Immature natural killer cell (primary cell): ENCODE data around the gene TTPAL. TPM values are rescaled to one million over a fixed set of nuclear protein-coding genes. Genes with fewer than 3 reads are reported as not detected.

Experiments
- DNase-seq, 3 donors: peaks; one replicate each; pipeline ENCODE4 v3.0.0; 2022; ENCODE audit warnings: mixed read lengths in 1 of 3
- H3K27ac Mint-ChIP-seq, 6 donors: one replicate each; pipeline ENCODE4 v1.8.0; 2020; ENCODE audit warnings: mixed read lengths in 6 of 6, mild to moderate bottlenecking in 5 of 6, inconsistent platforms in 4 of 6, moderate library complexity in 3 of 6
- H3K27me3 Mint-ChIP-seq, 3 donors: one replicate each; pipeline ENCODE4 v1.8.0; 2020 to 2021; ENCODE audit warnings: low read depth in 3 of 3, mild to moderate bottlenecking in 3 of 3, mixed read lengths in 3 of 3, moderate library complexity in 3 of 3, inconsistent platforms in 1 of 3
- H3K36me3 Mint-ChIP-seq, 3 donors: one replicate each; pipeline ENCODE4 v1.8.0; 2020; ENCODE audit warnings: mixed read lengths in 3 of 3, inconsistent platforms in 2 of 3, mild to moderate bottlenecking in 2 of 3
- H3K4me1 Mint-ChIP-seq, 2 donors: one replicate each; pipeline ENCODE4 v1.8.0; 2020; ENCODE audit warnings: inconsistent platforms in 2 of 2, mild to moderate bottlenecking in 2 of 2, mixed read lengths in 2 of 2, moderate library complexity in 1 of 2
- H3K4me3 Mint-ChIP-seq, 5 donors: one replicate each; pipeline ENCODE4 v1.8.0; 2020; ENCODE audit warnings: mild to moderate bottlenecking in 5 of 5, mixed read lengths in 5 of 5, inconsistent platforms in 3 of 5, moderate library complexity in 3 of 5
- H3K9me3 Mint-ChIP-seq, 6 donors: one replicate each; pipeline ENCODE4 v1.8.0; 2020; ENCODE audit warnings: mild to moderate bottlenecking in 6 of 6, mixed read lengths in 6 of 6, inconsistent platforms in 4 of 6, moderate library complexity in 3 of 6
- polyA plus RNA-seq, 3 donors: library from polyadenylated mRNA; unstranded; fragments of 300-500 nt; fragmentation: Illumina TruSeq; gene quantifications; one replicate each; pipeline ENCODE4 v1.2.3, GENCODE V29; 2021

Gene TTPAL
- polyA plus RNA-seq, 3 donors from 2014 or later, result 5.0 to 13.8 (median 5.6) TPM

DNA sequence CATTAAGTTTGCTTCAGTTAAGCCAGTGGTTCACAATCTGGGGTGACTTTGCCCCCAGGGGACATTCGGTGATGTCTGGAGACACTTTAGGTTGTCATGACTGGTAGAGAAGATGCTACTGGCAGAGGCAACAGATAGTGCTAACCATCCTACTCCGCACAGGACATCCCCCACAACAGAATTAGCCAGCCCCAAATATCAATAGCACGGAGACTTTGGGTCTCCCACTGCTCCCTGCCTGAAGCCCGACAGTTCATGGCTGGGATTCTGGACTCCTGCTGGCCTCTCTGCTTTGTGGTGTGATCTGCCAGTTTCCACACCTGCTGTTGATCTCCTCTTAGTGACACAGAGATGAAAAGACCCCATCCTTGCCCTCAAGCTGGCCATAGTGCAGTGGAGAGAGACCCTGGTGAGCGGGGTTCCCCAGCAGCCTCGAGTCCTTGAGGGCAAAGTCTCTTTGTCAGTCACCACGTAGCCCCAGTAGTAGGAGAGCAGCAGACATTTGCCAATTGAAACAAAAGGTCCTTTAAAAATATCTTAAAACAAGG, 24.7 kb upstream of the TTPAL start:
- Mint-ChIP-seq H3K9me3 (no peaks in the 10 kb centered on the region), H3K27me3 (peaks cover 0 to 9% (median 0%) of the 10 kb centered on the region in 3 donors), H3K27ac (no peak overlapping the region)

DNA sequence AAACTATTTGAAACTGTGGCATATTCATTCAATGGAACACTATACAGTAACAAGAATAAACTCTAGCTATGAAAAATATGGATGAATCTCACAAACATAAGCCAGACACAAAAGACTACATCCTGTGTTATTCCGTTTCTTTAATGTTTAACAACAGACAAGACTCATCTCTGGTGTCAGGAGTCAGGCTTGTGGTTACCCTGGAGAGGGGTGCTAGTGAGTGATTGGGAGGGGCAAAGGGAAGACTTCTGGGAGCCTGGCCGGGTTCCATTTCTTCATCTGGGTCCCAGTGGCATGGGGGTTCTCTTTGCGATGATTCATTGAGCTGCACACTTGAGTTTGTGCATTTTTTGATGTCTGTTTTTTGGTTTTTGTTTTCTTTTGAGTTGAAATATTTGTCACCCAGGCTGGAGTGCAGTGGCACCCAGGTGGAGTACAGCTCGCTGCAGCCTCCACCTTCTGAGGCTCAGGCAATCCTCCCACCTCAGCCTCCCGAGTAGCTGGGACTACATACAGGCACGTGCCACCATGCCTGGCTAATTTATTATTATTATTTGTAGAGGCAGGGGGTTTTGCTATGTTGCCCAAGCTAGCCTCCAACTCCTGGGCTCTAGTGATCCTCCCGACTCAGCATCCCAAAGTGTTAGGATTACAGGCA, 21.2 kb upstream of the TTPAL start:
- no peak for DNase-seq
- Mint-ChIP-seq H3K4me3 (no peak overlapping the region), H3K27ac (no peak overlapping the region), H3K4me1 (no peaks in the 10 kb centered on the region), H3K27me3 (peaks cover 0 to 2% (median 0%) of the 10 kb centered on the region in 3 donors), H3K36me3 (no peaks in the 10 kb centered on the region), H3K9me3 (no peaks in the 10 kb centered on the region)

More for the DNA sequence above, 24.7 kb upstream of the TTPAL start:
- DNase-seq, result no peak
- Mint-ChIP-seq H3K36me3 (no peaks in the 10 kb centered on the region), H3K4me1 (no peaks in the 10 kb centered on the region), H3K4me3 (no peak overlapping the region)

DNA sequence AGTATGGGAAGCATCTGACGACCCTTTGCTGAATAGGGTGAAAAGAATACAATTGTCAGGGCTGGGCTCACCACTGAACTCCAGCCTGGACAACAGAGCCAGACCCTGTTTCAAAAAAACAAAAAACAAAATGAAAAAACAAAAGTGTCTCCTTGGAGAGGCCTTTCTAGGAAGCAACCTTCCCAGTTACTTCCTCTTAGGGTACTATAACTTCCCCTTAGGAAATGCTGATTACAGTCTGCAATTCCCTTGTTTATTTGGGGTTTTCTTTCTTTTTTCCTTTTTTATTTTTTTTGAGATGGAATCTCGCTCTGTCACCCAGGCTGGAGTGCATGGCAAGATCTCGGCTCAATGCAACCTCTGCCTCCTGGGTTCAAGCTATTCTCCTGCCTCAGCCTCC, 20.5 kb upstream of the TTPAL start:
- Mint-ChIP-seq H3K4me1 (no peaks in the 10 kb centered on the region), H3K4me3 (no peak overlapping the region), H3K36me3 (no peaks in the 10 kb centered on the region), H3K27me3 (peaks cover 0 to 2% (median 0%) of the 10 kb centered on the region in 3 donors), H3K27ac (no peak overlapping the region), H3K9me3 (no peaks in the 10 kb centered on the region)
- DNase-seq, result no peak

DNA sequence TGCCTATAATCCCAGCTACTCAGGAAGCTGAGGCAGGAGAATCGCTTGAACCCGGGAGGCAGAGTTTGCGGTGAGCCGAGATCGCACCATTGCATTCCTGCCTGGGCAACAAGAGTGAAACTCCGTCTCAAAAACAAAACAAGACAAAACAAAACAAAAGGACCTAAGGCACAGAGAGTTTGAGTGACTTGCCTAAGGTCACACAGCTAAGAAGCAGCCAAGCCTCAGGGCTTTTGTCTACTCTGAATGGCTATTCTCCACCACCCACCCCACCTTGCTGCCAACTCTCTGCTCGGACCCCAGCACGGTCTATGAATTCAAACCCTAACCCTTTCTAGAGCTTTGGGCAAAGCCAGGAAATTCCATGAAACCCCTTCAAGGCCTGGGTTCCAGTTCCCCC, 19.1 kb upstream of the TTPAL start:
- DNase-seq, result no peak
- Mint-ChIP-seq H3K4me3 (no peak overlapping the region), H3K9me3 (no peaks in the 10 kb centered on the region), H3K4me1 (no peaks in the 10 kb centered on the region), H3K36me3 (no peaks in the 10 kb centered on the region), H3K27me3 (peaks cover 0 to 2% (median 0%) of the 10 kb centered on the region in 3 donors), H3K27ac (no peak overlapping the region)

DNA sequence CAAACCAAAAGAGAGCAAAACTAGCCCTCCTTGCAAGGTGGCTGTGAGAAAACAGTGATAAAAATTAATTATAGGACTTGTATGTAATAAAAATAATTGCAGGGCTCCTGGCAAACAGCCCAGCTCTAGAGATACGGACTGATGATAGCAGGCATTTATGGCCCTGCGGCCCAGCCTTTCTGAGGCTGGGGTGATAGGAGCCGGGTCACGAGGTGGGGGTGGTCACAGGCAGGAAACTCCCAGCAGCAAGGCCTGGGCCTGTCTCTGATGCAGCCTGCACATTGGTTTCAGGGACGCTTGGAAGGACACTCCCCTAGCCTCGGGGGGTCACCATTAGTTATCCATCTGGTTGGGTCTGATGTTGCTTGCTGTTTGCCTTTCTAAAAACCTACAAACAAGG, 18.7 kb upstream of the TTPAL start:
- no peak for DNase-seq
- Mint-ChIP-seq H3K4me3 (no peak overlapping the region), H3K9me3 (no peaks in the 10 kb centered on the region), H3K27ac (no peak overlapping the region), H3K27me3 (peaks cover 0 to 2% (median 0%) of the 10 kb centered on the region in 3 donors), H3K4me1 (no peaks in the 10 kb centered on the region), H3K36me3 (no peaks in the 10 kb centered on the region)

DNA sequence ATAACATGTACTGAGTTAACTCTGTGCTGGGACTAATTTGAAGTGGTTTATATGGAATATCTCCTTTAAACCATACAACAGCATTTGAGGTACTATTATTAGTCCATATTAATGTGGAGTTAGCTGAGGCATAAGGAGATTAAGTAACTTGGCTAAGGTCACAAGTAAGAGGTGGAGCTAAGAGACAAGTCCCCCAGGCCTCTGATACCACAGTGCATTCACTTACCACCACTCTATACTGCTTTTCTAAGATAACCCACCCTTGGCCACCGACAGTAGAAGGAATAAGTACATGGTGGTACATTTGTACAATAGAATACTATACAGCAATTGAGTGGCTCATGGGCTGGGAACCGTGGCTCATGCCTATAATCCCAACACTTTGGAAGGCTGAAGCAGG, 16.4 kb upstream of the TTPAL start:
- no peaks in the 10 kb centered on the region for H3K9me3 Mint-ChIP-seq
- no peaks in the 10 kb centered on the region for H3K36me3 Mint-ChIP-seq
- no peak overlapping the region for H3K4me3 Mint-ChIP-seq
- no peak for DNase-seq
- peaks cover 0 to 4% (median 2%) of the 10 kb centered on the region in 3 donors for H3K27me3 Mint-ChIP-seq
- H3K4me1 Mint-ChIP-seq, result no peaks in the 10 kb centered on the region
- H3K27ac Mint-ChIP-seq, result peak overlapping the region in 1 of 6 donors; percentile 40

DNA sequence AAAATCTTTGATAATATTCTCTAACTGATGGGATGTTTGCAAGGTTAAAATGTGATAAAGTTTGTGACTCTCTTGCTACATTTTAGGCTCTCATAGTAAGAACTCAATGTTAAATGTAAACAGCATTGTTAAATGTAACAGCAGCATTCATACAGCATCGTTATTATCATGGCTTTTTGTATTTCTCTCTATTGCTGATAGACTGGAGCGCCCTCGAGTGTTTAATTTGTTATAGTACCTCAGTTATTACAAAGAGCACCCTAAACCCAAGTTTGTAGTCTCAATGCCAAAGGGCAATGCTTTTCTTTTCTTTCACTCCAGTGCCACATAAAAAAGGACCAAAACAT, 14.9 kb upstream of the TTPAL start:
- DNase-seq, result peak in 1 of 3 donors; percentile 13
- no peak overlapping the region for H3K27ac Mint-ChIP-seq

DNA sequence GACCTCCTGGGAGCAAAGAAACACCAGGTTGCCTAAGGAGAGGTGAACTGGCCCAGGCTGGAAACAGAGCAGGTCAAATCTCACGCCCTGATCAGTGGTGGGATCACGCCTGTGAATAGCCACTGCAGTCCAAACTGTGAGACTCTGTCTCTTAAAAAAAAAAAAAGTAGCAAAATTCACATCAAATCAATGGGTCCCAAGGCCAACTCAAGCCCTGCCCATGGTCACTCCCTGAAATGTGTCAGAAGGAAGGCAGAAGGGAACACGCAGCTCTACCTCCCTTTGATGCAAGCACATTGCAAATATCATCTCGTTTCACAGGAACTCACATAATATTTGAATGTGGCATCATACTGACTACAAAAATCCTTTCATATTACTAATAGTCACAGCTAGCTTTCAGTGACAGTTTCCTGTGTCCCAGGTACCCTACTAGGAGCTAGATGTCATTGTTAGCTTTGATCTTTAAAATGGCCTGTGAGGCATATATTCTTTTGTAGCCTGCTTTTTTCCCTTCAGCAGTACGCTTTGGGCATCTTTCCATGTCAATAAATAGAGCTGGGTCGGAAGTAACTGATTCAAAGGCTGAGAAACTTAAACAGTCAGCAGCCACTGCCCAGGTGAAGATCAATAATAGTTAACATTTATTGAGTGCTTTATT, 14.4 kb upstream of the TTPAL start:
- H3K36me3 Mint-ChIP-seq, result no peaks in the 10 kb centered on the region
- H3K27ac Mint-ChIP-seq, result no peak overlapping the region
- H3K9me3 Mint-ChIP-seq, result no peaks in the 10 kb centered on the region
- H3K4me1 Mint-ChIP-seq, result no peaks in the 10 kb centered on the region
- H3K4me3 Mint-ChIP-seq, result no peak overlapping the region
- DNase-seq, result no peak
- H3K27me3 Mint-ChIP-seq, result peaks cover 0 to 2% (median 2%) of the 10 kb centered on the region in 3 donors

More for the DNA sequence above, 14.9 kb upstream of the TTPAL start:
- H3K9me3 Mint-ChIP-seq, result no peaks in the 10 kb centered on the region
- H3K27me3 Mint-ChIP-seq, result peaks cover 0 to 2% (median 2%) of the 10 kb centered on the region in 3 donors
- H3K4me1 Mint-ChIP-seq, result no peaks in the 10 kb centered on the region
- no peak overlapping the region for H3K4me3 Mint-ChIP-seq
- H3K36me3 Mint-ChIP-seq, result no peaks in the 10 kb centered on the region

DNA sequence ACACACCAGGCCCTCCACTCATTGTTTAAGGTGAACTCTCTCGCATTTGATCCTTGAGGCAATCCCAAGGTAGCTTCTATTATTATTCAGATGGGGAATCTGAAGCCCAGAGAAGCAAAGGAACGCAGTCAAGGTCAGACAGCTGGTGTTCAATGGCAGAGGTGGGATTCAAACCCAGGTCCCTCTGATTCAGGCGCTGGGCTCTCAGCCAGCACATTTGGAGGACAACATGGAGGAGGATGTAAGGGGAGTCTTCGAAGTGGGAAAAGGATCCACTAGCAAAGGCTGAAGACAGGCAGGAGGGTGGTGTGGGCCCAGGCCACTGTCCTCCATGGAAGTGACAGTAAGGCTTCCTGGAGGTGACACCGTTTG, 13.9 kb upstream of the TTPAL start:
- Mint-ChIP-seq H3K27me3 (peaks cover 0 to 5% (median 2%) of the 10 kb centered on the region in 3 donors), H3K4me3 (no peak overlapping the region), H3K27ac (no peak overlapping the region), H3K36me3 (no peaks in the 10 kb centered on the region), H3K4me1 (no peaks in the 10 kb centered on the region), H3K9me3 (no peaks in the 10 kb centered on the region)
- no peak for DNase-seq

DNA sequence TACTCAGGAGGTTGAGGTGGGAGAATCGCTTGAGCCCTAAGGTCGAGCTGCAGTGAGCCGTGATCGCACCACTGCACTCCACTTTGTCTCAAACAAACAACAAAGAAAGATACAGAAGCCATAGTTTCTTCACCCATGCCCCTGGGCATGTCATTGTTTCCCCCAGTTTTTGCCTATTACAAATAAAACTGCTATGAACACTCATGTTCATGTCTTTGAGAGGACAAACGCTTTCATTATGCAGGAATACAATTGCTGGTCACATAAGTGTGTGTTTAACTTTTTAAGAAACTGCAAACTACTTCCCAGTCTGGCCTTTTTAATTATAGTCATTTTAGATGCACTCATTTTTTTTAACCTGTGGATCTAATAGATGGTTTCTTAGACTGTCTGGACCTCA, 12.2 kb upstream of the TTPAL start:
- peaks cover 0 to 5% (median 2%) of the 10 kb centered on the region in 3 donors for H3K27me3 Mint-ChIP-seq
- H3K4me3 Mint-ChIP-seq, result no peak overlapping the region
- H3K27ac Mint-ChIP-seq, result no peak overlapping the region
- no peaks in the 10 kb centered on the region for H3K4me1 Mint-ChIP-seq
- no peaks in the 10 kb centered on the region for H3K36me3 Mint-ChIP-seq
- no peaks in the 10 kb centered on the region for H3K9me3 Mint-ChIP-seq
- DNase-seq, result no peak

DNA sequence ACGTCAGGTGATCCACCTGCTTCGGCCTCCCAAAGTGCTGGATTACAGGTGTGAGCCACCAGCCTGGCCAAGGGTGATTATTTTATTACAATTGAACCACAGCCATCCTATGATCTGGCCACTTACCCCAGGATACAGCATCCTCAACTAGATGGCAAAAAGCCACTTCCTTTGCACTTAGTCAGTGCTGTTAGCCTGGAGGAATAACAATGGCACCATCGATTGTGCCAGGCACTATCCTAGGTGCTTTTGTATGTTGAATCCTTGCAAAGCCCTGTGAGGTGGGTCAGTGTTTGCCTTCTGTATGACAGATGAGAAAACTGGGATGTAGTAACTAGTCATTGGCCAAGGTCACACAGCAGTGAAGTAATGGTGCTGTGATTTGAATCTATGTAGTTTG, 11.2 kb upstream of the TTPAL start:
- no peaks in the 10 kb centered on the region for H3K9me3 Mint-ChIP-seq
- H3K27me3 Mint-ChIP-seq, result peaks cover 0 to 5% (median 2%) of the 10 kb centered on the region in 3 donors
- H3K27ac Mint-ChIP-seq, result no peak overlapping the region
- no peak for DNase-seq
- no peak overlapping the region for H3K4me3 Mint-ChIP-seq
- no peaks in the 10 kb centered on the region for H3K36me3 Mint-ChIP-seq
- no peaks in the 10 kb centered on the region for H3K4me1 Mint-ChIP-seq

DNA sequence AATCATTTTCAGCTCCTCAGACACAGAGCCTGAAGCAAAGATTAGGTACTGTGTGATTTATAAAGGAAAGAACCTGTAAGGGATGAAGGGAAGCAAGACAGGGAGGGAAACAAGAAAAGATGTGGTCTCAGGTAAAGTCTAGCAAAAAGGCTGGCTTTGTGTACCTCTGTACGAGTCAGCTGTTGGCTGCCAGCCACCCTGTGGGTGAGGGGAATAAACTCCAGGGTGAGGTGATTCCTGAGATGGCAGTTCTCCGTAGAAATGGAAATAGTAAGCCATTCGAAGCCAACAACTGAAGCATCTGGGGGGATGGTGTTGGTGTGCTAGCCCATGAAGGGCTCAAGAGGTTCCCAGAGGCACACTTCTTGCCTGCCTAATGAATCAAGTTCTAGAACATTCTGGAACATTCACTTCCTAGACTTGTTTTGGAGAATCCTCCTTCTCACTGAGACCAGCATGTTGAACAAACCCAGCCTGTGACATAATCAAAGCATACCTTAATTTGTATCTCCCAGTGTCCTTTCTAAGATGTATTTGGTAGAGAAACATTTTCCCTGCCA, 10.6 kb upstream of the TTPAL start:
- H3K36me3 Mint-ChIP-seq, result no peaks in the 10 kb centered on the region
- H3K4me1 Mint-ChIP-seq, result no peaks in the 10 kb centered on the region
- no peaks in the 10 kb centered on the region for H3K9me3 Mint-ChIP-seq
- H3K27me3 Mint-ChIP-seq, result peaks cover 0 to 5% (median 2%) of the 10 kb centered on the region in 3 donors
- H3K27ac Mint-ChIP-seq, result no peak overlapping the region
- no peak for DNase-seq
- no peak overlapping the region for H3K4me3 Mint-ChIP-seq

DNA sequence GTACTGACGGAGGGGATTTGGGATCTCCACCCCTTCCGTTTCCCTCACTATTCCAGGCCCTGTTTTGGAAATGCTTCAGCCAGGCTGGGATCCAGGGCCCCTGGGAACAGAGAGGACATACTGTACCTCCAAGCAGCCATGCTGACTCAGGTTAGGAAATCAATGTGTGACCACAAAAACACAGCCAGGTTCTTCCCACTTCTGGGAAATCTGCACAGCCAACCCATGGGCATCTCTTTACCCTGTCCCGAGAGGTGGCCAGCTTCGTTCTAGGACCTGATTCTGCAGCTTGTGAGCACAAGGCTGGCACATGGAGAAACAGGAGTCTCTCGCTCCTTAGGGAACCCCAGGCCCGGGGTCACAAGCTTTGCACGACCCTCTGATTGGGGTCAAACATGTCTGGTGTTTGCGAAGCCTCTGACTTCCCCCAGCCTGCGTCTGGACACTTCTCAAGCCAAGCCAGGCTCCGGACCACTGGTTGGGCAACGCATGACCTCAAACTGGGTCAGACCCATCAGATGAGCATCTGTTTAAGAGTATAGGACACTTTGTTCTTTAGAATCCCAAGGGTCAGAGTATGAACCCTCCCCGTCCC, 8.3 kb upstream of the TTPAL start:
- H3K4me3 Mint-ChIP-seq, result no peak overlapping the region
- no peaks in the 10 kb centered on the region for H3K4me1 Mint-ChIP-seq
- no peak for DNase-seq
- no peak overlapping the region for H3K27ac Mint-ChIP-seq
- peaks cover 0 to 8% (median 3%) of the 10 kb centered on the region in 3 donors for H3K27me3 Mint-ChIP-seq
- no peaks in the 10 kb centered on the region for H3K9me3 Mint-ChIP-seq
- H3K36me3 Mint-ChIP-seq, result no peaks in the 10 kb centered on the region
